HG03571 (cell line): ENCODE data around the gene PLEKHM1.
"Not testable (repeated sequence)": the region's sequence is repeated elsewhere in the genome, so short reads cannot be mapped to it uniquely, and the experiment has no call there.

Source experiments
- ATAC-seq: cut with Tn5 transposase; IDR thresholded peaks from one replicate; pipeline ENCODE4 v1.9.1; 2021; ENCODE audit not compliant: unreplicated experiment

Gene PLEKHM1

GRCh38 chr17:45443371-45444260 is 46.9 kb downstream of the PLEKHM1 start:
- not testable (repeated sequence) for ATAC-seq

- ATAC-seq, result no peak
These were observed 48.8 kb downstream of the PLEKHM1 start for GRCh38 chr17:45441526-45442310.

- not testable (repeated sequence) for ATAC-seq
These were observed 49.5 kb downstream of the PLEKHM1 start for GRCh38 chr17:45440839-45441515.

GRCh38 chr17:45440161-45440778 is 50.3 kb downstream of the PLEKHM1 start:
- no peak for ATAC-seq

- ATAC-seq, result no peak
These were observed 51.5 kb downstream of the PLEKHM1 start for GRCh38 chr17:45438931-45439610.

GRCh38 chr17:45437465-45438283 is 52.8 kb downstream of the PLEKHM1 start:
- no peak for ATAC-seq

- ATAC-seq, result no peak
These were observed 53.7 kb downstream of the PLEKHM1 start for GRCh38 chr17:45436625-45437464.

GRCh38 chr17:45436161-45436560 is 54.4 kb downstream of the PLEKHM1 start:
- no peak for ATAC-seq

GRCh38 chr17:45435481-45435880 is 55.0 kb downstream of the PLEKHM1 start:
- ATAC-seq, result no peak

GRCh38 chr17:45433159-45433535 is 57.4 kb downstream of the PLEKHM1 start:
- no peak for ATAC-seq

GRCh38 chr17:45432405-45433158 is 57.9 kb downstream of the PLEKHM1 start, which contains the start of gene ARHGAP27:
ARHGAP27 (minus strand) TSS chr17:45432870; CDS start chr17:45430279, 2,591 bp downstream.
- no peak for ATAC-seq

GRCh38 chr17:45431531-45432404 is 58.8 kb downstream of the PLEKHM1 start:
- no peak for ATAC-seq

GRCh38 chr17:45430738-45431530 is 59.6 kb downstream of the PLEKHM1 start:
- no peak for ATAC-seq

- no peak for ATAC-seq
These were observed 60.3 kb downstream of the PLEKHM1 start for GRCh38 chr17:45430006-45430737.

- no peak for ATAC-seq
These were observed 61.0 kb downstream of the PLEKHM1 start for GRCh38 chr17:45429339-45430005.
